Panc1 (cell line): ENCODE results near the gene PTRHD1.

Experiments used
- POLR2AphosphoS5 ChIP-seq: IDR thresholded peaks from 2 replicates; pipeline ENCODE4 v1.6.1; 2012; ENCODE audit warnings: mild to moderate bottlenecking, low read depth, low read length, moderate library complexity
- REST ChIP-seq, 2 experiments: IDR thresholded peaks; 2 replicates each; pipeline ENCODE4 v1.6.1; 2011 to 2012; ENCODE audit warnings: low read depth in 2 of 2, control low read depth in 1 of 2, low read length in 1 of 2, mild to moderate bottlenecking in 1 of 2, moderate library complexity in 1 of 2; ENCODE audit not compliant: insufficient read depth in 1 of 2
- SIN3A ChIP-seq: IDR thresholded peaks from 2 replicates; pipeline ENCODE4 v1.6.1; 2012; ENCODE audit warnings: low read depth, mild to moderate bottlenecking, low read length, moderate library complexity, borderline replicate concordance; ENCODE audit not compliant: insufficient read depth
- TF ChIP-seq, protein P1 (sequence below): fragments of 450-650 bp; IDR thresholded peaks from 2 replicates; pipeline ENCODE4 v1.5.1; 2017; ENCODE audit warnings: mild to moderate bottlenecking

GRCh38 chr2:24756789-24757188 lies 36.4 kb downstream of the PTRHD1 start:
- TF ChIP-seq, protein P1, sequence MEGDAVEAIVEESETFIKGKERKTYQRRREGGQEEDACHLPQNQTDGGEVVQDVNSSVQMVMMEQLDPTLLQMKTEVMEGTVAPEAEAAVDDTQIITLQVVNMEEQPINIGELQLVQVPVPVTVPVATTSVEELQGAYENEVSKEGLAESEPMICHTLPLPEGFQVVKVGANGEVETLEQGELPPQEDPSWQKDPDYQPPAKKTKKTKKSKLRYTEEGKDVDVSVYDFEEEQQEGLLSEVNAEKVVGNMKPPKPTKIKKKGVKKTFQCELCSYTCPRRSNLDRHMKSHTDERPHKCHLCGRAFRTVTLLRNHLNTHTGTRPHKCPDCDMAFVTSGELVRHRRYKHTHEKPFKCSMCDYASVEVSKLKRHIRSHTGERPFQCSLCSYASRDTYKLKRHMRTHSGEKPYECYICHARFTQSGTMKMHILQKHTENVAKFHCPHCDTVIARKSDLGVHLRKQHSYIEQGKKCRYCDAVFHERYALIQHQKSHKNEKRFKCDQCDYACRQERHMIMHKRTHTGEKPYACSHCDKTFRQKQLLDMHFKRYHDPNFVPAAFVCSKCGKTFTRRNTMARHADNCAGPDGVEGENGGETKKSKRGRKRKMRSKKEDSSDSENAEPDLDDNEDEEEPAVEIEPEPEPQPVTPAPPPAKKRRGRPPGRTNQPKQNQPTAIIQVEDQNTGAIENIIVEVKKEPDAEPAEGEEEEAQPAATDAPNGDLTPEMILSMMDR, result no peak
- TF ChIP-seq REST (IDR thresholded peaks at IDR 0.05; ENCODE audit: insufficient read depth in 1 of 2, low read depth in 2 of 2, low read length in 1 of 2) (no peak), POLR2AphosphoS5 (no peak), SIN3A (no peak)
